Measurements from ENCODE around the gene RNF130.

- TF ChIP-seq CTCF (IDR thresholded peaks at IDR 0.05), result no peak
- no peak for TF ChIP-seq POLR2A (IDR thresholded peaks at IDR 0.05)
- TF ChIP-seq POLR2AphosphoS5 (IDR thresholded peaks at IDR 0.05), result no peak
- TF ChIP-seq EP300 (IDR thresholded peaks at IDR 0.05), result no peak
Measured at GRCh38 chr5:180078348-180078747, 6.8 kb upstream of the RNF130 start.
